Stimulated activated CD8-positive, alpha-beta memory T cell treated with anti-CD3 and anti-CD28 coated beads, Interleukin-15, amount 100 ng/mL, for 24 hours (primary cell): ENCODE measurements around the gene PRUNE1.

Experiments
- DNase-seq: peaks from one replicate; pipeline ENCODE4 v3.0.0-alpha.2; 2020; ENCODE audit warnings: low read depth

Gene PRUNE1, protein sequence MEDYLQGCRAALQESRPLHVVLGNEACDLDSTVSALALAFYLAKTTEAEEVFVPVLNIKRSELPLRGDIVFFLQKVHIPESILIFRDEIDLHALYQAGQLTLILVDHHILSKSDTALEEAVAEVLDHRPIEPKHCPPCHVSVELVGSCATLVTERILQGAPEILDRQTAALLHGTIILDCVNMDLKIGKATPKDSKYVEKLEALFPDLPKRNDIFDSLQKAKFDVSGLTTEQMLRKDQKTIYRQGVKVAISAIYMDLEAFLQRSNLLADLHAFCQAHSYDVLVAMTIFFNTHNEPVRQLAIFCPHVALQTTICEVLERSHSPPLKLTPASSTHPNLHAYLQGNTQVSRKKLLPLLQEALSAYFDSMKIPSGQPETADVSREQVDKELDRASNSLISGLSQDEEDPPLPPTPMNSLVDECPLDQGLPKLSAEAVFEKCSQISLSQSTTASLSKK

DNA sequence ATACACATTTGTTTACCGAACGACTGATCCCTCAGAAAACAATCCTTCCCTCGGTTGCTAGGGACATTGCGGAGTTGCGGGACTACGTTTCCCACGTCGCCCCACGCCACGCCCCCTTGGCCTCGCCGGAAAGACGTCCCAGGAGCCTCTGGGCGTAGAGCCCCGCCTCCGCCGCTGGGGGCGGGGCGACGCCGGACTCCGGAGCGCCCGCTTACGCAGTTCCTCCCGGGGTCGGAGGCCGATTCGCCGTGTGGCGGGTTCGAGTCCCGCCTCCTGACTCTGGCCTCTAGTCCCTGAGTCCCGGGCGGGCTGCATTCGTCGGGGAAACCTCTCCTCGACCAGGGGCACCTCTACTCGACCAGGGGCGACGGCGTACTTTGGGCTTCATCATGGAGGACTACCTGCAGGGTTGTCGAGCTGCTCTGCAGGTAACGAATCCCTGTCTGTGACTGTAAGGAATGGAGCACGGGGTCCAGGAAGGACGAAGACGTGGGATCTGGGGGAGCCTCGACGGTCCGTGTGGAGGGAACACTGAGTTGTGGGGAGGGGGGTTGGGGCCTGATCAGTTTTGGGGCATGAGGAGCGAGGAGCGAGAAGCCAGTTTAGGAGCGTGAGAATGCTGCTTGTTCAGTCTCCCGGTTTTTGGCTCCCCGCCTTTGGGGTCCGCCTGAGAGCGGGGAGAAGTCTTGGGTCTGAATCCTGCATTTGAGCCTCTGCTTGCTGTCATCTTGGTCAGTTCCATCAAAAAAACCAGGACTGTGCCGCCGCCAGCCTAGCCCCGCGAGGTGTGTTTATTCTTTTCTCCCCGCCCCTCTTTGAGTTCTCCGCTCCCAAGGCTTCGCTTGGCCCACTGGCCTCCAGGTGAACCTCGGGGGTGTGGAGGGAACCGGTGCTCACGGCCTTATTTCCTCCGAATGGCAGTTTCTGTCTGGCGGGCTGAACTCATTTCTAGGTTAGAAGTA lies at the start of gene PRUNE1:
TSS of gene PRUNE1 (plus strand) at position 206 of the 962 bp plus-strand sequence. CDS start at position 390, 184 bp downstream.
- peak; percentile 92 for DNase-seq

DNA sequence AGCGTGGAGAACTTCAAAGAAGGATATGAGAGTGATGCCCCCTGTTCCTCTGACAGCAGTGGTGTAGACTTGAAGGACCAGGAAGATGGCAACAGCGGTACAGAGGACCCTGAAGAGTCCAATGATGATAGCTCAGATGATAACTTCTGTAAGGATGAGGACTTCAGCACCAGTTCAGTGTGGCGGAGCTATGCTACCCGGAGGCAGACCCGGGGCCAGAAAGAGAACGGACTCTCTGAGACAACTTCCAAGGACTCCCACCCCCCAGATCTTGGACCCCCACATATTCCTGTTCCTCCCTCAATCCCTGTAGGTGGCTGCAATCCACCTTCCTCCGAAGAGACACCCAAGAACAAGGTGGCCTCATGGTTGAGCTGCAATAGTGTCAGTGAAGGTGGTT lies 47.6 kb upstream of the PRUNE1 start:
- DNase-seq = no peak

DNA sequence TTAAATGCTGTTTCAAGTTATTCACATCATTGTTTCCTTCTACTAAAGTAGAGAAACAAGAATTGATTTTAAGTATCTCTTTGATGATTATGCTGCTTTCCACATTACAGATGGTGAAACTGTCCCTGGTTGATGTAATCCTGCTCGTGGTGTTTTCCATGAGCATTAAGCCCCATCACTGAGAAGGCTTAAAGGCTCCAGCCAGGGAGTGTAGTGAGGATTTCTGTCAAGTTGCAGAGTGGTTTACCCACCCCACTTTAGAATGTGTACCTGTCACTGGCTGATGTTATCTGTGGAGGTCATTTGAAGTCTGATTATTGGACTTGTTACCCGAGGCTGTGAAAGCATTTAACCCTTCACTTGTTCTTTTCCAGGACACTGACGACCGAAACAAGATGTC lies 46.5 kb upstream of the PRUNE1 start:
- no peak for DNase-seq

DNA sequence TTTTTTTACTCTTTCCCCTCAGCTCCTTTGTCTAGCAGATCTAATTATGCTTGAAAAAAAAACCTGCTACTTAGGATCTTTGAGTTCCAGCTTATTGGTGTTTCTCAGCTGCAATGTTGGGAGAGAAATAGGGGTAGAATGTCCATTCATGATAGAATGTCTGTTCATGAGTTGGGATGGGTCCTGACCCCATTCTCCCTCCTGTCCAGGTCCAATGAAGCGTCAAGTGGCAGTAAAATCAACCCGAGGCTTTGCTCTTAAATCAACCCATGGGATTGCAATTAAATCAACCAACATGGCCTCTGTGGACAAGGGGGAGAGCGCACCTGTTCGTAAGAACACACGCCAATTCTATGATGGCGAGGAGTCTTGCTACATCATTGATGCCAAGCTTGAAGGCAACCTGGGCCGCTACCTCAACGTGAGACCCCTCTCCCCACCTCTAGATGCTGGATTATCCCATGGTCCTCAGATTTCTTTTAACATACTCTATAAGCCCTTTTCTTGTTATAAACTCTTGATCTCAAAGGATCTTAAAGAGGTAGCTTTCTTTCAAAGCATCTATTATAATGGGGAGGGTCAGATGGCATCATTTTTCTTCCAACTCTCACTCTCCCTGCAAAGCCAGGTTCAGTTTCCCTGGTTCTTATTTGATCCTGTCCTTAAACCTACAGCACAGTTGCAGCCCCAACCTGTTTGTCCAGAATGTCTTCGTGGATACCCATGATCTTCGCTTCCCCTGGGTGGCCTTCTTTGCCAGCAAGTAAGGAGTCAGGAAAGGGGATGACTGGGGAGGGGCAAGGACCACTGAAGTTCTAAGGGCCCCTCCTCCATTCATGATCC lies 44.7 kb upstream of the PRUNE1 start:
- DNase-seq = no peak

DNA sequence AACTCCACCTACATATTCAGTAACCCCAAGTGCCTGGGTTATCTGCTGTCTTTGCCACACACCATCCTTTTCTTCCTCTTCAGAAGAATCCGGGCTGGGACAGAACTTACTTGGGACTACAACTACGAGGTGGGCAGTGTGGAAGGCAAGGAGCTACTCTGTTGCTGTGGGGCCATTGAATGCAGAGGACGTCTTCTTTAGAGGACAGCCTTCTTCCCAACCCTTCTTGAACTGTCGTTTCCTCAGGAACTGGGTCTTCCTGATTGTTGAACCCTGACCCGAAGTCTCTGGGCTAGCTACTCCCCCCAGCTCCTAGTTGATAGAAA lies 44.1 kb upstream of the PRUNE1 start:
- no peak for DNase-seq

DNA sequence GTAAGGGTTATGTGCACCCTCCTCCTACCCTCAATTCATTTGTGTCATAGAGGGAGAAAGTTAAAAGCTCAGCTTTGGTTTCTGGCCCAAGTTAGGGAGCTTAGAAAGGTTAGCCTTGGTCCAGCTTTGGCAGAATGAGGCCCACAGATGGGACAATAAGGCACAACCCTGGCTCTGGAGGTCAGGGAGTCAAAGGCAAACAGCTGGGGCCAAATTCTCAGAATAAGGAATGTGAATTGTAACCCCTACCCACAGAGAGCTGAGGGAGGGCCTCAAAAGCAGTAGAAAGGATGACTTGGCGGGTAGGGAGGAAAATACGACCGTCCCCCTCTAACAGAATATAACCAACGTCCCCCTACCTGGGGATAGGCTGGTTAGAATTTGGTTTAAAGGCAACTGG lies 42.6 kb upstream of the PRUNE1 start:
- DNase-seq = no peak

DNA sequence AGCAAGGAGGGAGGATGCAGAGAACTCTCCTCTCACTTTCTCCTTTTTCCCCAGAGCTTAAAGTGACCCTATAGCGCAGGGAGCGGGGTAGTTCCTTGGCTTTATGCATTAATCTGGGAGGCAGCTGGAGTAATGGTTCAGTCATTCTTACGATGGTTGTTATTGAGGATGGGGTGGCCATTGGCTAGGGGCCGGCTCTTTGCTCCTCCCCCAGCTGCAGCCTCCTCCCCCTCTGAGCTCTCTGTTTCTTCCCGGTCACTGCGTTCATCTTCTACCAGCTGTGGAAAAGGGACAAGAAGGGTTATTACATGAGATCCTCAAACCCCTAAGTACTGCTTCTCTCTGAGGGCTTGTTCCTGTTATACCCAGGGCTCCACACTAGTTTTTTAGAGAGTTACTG lies 42.2 kb upstream of the PRUNE1 start:
- no peak for DNase-seq

DNA sequence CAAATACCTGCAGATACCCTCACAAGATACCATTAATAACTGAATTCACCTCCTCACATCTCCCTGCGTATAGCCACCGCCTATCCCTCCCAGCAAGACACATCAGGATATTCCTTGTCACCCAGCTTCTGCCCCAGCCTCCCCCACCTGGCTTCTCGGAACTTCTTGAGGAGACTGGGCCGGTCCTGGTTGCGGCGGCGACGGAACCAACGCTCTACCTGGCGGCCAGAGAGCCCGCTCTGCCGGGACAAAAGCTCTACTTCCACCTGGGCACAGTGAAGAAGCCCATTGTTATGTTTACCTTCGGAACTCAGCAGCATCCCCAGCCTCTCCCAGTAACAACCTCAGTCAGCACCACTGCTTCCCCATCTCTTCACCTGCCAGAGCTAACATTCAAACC lies 40.3 kb upstream of the PRUNE1 start:
- no peak for DNase-seq

DNA sequence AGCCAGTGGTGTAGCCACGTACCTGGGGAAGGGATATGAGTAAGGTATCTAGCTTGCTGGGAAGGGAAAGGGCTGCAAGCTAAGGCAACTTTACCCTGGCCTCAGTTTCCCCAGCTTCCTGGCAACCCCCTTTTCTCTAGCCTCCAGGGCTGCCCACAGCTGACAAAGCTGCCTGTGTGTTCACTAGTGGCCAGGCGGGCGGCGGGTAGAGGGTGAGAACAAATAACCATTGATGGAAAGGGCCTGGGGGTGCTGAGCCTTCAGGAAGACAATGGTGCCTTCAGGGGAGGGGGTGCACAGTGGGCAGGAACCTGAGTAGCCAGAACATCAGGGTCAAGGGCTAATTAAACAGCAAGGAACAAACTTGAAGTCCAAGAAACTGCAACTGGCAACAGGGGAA lies 39.8 kb upstream of the PRUNE1 start:
- DNase-seq = no peak

DNA sequence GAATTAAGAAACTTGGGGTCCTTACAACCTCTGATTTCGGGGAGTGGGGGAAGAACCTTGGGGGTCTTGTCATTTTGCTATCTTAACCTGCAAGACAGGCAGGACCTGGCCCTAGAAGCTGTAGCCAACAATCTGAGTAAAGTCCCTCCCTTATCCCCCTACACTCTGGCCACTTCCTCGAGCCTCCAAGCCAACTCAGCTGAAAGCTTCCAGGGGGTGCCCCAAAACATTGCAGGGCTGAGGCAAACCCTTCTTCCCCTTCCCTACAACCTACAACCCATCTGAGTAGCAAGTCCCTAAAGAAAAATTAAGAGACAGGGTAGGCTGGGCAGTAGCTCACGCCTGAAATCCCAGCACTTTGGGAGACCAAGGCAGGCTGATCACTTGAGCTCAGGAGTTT lies 38.6 kb upstream of the PRUNE1 start:
- DNase-seq = no peak

DNA sequence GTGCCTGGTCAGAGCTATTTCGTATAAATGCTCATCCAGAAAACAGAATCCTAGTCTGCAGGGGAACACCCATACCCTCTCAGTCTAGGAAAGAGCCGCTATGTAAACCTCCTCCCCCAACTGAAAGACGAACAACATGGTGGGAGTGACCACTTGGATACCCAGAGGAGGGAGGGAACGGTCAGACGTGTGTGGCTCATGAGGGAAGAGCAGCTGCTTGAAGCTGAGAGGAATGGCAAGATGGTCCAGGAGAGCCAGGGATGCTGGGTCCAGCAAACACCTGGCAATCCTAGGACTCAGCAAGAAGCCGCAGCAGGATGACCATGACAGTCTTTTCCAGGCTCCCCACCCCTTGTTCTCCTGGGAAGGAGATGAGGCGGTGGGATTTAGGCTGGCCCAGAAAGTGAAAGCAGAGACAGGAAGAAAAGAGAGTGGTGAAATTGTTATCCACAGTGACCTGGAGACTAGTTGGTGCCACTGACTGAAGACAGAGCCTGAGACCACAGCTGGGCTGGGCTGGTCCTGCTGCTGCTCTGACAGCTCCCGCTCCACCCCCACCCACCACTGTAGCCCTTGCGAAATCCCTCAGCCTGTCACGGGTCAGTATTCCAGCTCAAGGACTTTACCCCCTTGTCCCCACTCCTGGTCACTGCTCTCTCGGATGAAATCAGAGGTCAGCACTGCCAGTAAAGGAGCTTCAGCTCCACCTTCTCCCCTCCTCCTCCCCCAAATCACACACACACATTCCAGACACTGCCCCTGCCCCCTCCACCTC lies 37.3 kb upstream of the PRUNE1 start:
- no peak for DNase-seq

DNA sequence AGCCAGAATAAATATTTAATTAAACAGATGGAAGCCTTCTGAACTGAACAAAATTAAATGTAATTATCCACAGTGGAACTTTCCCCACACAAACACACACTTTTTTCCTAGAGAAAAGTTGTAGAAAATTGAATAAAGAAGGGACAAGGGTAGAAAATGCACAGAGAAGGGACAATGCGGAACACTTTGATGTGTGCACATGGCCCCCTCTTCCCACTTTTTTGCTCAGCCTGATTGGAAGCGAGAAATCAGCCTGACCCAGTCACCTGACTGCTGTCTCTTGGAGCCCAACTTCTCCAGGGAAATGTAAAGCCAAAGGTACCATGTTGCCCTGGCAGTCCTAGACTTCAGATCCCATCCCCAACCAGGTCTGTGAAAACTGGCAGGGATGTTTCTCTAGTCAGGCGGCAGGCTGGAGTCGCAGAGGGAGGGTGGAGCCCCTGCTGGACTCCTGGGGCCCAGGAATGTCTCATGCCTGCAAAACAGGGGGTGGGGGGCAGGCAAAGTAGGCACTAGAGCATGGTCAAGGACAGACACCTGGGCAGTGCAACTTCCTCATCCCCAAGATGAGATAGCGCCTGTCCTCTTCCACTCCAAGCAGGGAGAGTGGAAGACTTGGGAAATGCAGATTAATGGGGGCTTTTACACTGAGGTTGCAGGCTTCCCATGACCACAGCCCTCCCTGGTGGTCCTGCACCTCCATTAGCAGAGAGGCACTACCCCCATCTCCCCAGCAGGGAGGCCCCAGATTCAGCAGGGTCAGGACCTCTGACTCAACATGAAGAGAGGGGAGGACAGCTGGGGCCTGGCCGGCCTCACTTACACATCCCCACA lies 36.4 kb upstream of the PRUNE1 start:
- no peak for DNase-seq

DNA sequence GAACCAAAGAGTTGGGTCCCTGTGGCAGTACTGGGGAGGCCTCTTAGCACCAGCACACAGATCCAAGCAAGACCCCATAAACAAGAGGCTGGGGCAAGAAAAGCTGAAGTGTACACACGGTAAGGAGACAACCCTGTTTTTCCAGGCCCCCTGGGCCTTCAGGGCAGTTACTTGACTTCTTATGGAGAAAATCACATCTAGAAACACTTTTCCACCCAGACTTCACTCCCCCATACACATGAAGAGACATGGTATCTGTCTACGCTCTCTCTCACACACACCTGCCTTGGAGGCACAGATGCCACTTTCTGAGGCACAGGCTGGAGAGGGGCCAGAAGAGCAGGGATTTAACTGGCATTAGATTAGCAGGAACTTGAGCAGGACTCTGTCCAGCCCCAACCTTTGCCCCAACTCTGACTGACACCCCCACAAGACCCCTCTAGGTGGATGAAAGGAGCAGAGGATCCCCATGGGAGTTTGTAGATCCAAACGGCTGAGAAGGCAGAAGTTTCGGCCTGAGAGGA lies 35.8 kb upstream of the PRUNE1 start:
- no peak for DNase-seq

DNA sequence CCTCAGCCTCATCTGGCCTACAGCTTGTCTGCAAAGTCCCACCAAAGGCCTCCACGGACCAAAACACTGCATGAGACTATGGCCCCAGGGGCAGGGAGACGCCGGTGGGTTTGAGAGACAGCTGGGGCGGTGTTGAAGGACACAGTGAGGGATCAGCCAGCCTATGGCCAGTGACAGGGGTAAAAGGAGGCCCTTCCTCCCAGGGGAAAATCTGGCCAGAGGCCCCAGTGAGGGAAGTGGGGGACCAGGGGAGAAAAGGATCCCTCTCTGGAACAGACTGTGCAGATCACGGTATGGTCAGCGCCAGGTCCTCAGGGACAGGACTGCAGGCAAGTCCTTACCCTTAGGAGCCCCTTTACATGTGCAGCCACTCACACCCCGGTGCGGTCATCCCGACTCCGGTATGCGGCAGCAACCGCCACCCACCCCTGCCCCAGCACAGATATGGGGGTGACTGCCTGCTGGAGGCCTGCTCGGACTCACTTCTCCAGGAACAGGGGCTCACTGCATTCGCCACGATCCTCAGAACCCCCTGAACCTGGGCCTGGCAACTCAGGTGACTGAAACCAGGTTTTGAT lies 34.9 kb upstream of the PRUNE1 start:
- DNase-seq = no peak

DNA sequence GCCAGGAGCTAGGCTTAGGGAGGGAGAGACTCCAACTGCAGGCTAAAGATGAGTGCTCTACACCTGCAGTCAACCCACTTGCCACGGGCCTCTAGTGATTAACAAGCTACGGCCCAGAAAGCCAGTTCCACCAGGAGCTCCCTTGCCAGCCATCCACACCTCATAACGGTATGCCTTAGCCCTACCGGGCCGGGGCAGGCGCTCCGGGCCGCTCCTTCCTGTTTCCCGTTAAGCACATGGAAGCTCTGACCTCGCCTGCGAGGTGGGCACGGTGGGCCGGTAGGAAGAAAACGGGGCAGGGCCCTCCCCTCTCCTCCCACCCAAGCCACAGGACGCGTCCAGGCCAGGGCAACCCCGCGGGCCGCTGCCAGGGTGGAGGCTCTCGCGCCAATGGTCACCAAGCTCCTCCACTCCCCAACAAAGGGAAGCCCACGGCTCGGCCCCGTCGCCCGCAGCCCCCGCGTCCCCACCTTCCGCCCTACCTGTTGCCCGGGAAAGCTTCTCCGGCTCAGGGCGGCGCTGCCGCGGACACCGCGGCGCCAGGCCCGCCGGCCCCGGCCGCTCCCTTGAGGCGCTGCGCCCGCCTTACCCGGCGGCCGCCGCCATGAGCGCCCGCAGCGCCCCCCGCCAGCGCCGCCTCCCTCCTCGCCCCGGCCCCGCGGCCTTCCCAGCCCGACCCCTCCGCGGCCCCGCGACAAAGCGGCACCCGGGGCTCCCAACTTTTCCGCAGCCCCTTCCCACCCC lies 34.2 kb upstream of the PRUNE1 start:
- DNase-seq = no peak

DNA sequence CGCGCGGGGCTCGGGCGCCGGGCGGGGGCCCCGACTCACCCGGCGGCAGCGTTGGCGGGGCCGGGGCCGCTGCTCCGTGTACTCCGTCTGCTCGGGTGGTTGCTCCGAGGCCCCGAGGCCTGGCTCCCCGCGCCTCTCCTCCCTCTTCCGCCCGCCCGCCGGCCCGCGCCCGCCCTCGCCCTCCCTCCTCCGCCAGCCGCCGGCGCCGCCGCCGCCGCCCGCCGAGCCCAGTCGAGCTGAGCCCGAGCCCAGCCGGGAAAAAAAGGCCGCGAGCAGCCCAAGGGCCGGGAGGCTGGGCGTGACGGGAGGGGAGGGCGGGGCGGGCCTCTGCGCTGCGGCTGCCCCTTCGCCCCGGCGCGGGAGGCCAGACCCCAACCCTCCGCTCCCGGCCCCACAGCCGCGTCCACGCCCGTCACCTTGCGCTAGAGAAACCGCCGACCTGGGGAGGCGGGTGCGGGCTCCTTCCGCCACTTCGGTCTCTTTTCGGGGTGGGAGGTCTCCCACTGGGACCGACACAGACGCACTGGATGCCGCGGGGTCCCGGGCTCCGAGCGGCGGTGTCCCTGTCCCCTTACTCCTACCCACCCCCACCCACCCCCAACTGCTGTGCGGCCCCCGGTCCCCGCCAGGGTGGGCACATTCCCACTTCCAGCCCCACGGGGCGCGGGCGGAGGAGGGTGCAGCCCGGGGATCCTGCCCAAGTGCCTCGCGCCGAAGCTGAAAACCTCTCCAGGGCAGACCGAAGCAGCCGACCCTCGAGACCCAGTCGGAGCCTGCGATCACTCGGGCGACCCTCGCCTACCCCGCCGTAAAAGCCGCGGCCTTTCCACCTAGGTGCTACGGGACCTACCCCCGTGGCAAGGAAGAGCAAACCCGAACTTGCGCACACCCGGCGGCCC lies 33.4 kb upstream of the PRUNE1 start, which contains the start of gene CERS2:
TSS of gene CERS2 (minus strand) at position 256 of the 899 bp plus-strand sequence. CDS start 5,745 bp downstream, outside the sequence.
- peak; percentile 39 for DNase-seq

DNA sequence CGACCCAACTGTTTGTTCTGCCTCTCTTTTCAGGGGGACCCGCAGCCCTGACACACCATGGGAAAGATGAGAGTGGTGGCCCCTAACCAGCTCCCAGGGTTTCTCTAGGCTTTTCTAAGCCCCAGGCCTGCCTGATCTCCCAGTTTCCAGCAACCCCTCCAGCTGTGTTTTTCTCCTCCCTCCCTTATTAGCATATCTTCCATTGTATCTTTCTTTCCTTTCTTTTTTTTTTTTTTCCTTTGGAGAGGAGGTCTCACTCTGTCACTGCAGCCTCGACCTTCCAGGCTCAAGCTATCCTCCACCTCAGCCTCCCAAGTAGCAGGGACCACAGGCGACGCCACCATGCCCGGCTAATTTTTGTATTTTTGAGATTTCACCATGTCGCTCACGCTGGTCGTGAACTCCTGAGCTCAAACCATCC lies 31.8 kb upstream of the PRUNE1 start:
- no peak for DNase-seq
